GM12878 (cell line): Measurements from ENCODE around the gene C1orf210. TPM values are rescaled to one million over a fixed set of nuclear protein-coding genes. Genes with fewer than 3 reads are reported as not detected.

ENCODE experiments used
- ATAC-seq: fragments of 200-7000 bp; cut with Tn5 transposase; 3 replicates; pipeline ENCODE4 v1.9.1; 2020; ENCODE audit warnings: mild to moderate bottlenecking, moderate library complexity
- BruUV-seq: library from RNA; stranded (reverse); fragments of 400-500 nt; replicated peaks from 2 replicates; lab custom pipeline; 2021; lab: Mats Ljungman, UMichigan
- CTCF ChIA-PET: fragments of 300-600 bp; sonication (Branson Sonifier 250); formaldehyde crosslinking; extraction: SDS; loops from one replicate; lab custom pipeline; 2021; ENCODE audit warnings: inconsistent platforms; lab: Yijun Ruan, JAX
- POLR2A ChIA-PET: fragments of 350-600 bp; formaldehyde crosslinking; extraction: SDS; loops from one replicate; lab custom pipeline; 2021; ENCODE audit warnings: inconsistent platforms; lab: Charles Lee
- RAD21 ChIA-PET: fragments of 300-600 bp; sonication (Branson Sonifier 250); formaldehyde crosslinking; loops from one replicate; lab custom pipeline; 2023; ENCODE audit warnings: antibody characterized with exemption; ENCODE audit not compliant: unreplicated experiment; lab: Charles Lee
- SMC1A ChIA-PET: fragments of 300-600 bp; sonication (Branson Sonifier 250); formaldehyde crosslinking; loops from one replicate; lab custom pipeline; 2023; ENCODE audit not compliant: unreplicated experiment, uncharacterized antibody; lab: Charles Lee
- DNase-seq: peaks from one replicate; pipeline ENCODE4 v3.0.0-alpha.2; 2011; ENCODE audit warnings: low read depth, low spot score
- FAIRE-seq: peaks from 3 replicates; lab custom pipeline; 2011; peaks lifted over from hg19 to GRCh38; lab: Jason Lieb, UNC
- H2AFZ ChIP-seq: 2 replicates; pipeline ENCODE4 v1.6.0; 2011; ENCODE audit warnings: low read depth, low read length, control low read depth; ENCODE audit not compliant: control insufficient read depth
- H3K27ac ChIP-seq: 2 replicates; pipeline ENCODE4 v1.5.1; 2011; ENCODE audit warnings: control low read depth; ENCODE audit not compliant: control insufficient read depth, insufficient read depth
- H3K27me3 ChIP-seq, 2 experiments: replicated peaks in 1 of 2; 2 replicates each; pipeline versions ENCODE4 v1.6.0 to v1.6.1; 2011; ENCODE audit warnings: low read length in 1 of 2; ENCODE audit not compliant: control insufficient read depth in 2 of 2, insufficient read depth in 2 of 2
- H3K36me3 ChIP-seq, 2 experiments: 2 replicates each; pipeline ENCODE4 v1.5.1; 2011; ENCODE audit warnings: low read length in 1 of 2; ENCODE audit not compliant: control insufficient read depth in 2 of 2, insufficient read depth in 2 of 2
- H3K4me1 ChIP-seq: 2 replicates; pipeline ENCODE4 v1.6.1; 2011; ENCODE audit warnings: mild to moderate bottlenecking, low read length, moderate library complexity, mixed read lengths; ENCODE audit not compliant: control insufficient read depth, insufficient read depth
- H3K4me2 ChIP-seq: 2 replicates; pipeline ENCODE4 v1.6.0; 2011; ENCODE audit warnings: control low read depth; ENCODE audit not compliant: control insufficient read depth, insufficient read depth
- H3K4me3 ChIP-seq: fragments of 200-600 bp; sonication (generic); 2 replicates; pipeline ENCODE4 v1.5.1; 2016
- H3K79me2 ChIP-seq: 2 replicates; pipeline ENCODE4 v1.6.0; 2011; ENCODE audit warnings: low read length; ENCODE audit not compliant: control insufficient read depth, insufficient read depth
- H3K9ac ChIP-seq: 2 replicates; pipeline ENCODE4 v1.8.0; 2011; ENCODE audit warnings: low read length, control low read depth, mixed read lengths; ENCODE audit not compliant: control insufficient read depth, insufficient read depth
- H3K9me3 ChIP-seq: replicated peaks from 3 replicates; pipeline ENCODE4 v1.5.1; 2011; ENCODE audit warnings: mild to moderate bottlenecking, low read length; ENCODE audit not compliant: control insufficient read depth, insufficient read depth
- H4K20me1 ChIP-seq: 2 replicates; pipeline ENCODE4 v1.6.0; 2011; ENCODE audit not compliant: control insufficient read depth, insufficient read depth
- E4F1 ChIP-seq: fragments of 450-650 bp; IDR thresholded peaks from 2 replicates; pipeline ENCODE4 v1.6.1; 2018; ENCODE audit warnings: borderline replicate concordance, mild to moderate bottlenecking; ENCODE audit not compliant: partially characterized antibody
- EED ChIP-seq: sonication (generic); IDR thresholded peaks from 2 replicates; pipeline ENCODE4 v1.6.1; 2016; ENCODE audit warnings: antibody characterized with exemption, low read depth
- HDGF ChIP-seq: fragments of 450-650 bp; IDR thresholded peaks from 2 replicates; pipeline ENCODE4 v1.6.1; 2016; ENCODE audit warnings: antibody characterized with exemption
- MYB ChIP-seq: fragments of 150-350 bp; IDR thresholded peaks from 2 replicates; pipeline ENCODE4 v1.6.1; 2014; ENCODE audit warnings: mild to moderate bottlenecking, low read depth, low read length, borderline replicate concordance
- NFIC ChIP-seq: IDR thresholded peaks from 2 replicates; pipeline ENCODE4 v1.6.1; 2012; ENCODE audit warnings: low read depth, mild to moderate bottlenecking, inconsistent platforms, low read length, moderate library complexity
- NR2C2 ChIP-seq: IDR thresholded peaks from 2 replicates; pipeline ENCODE4 v1.6.1; 2011; ENCODE audit warnings: borderline replicate concordance, low read depth; ENCODE audit not compliant: control insufficient read depth, insufficient read length
- RCOR1 ChIP-seq: conservative IDR thresholded peaks from 2 replicates; pipeline ENCODE4 v1.6.1; 2012; ENCODE audit warnings: low read depth, low read length, improper control_type of control experiment
- RELB ChIP-seq: fragments of 450-650 bp; IDR thresholded peaks from 2 replicates; pipeline ENCODE4 v1.6.1; 2017; ENCODE audit warnings: low read depth, mild to moderate bottlenecking, moderate library complexity
- RFX5 ChIP-seq: IDR thresholded peaks from 2 replicates; pipeline ENCODE4 v1.6.1; 2011; ENCODE audit warnings: low read depth, low read length, improper control_type of control experiment
- SIN3A ChIP-seq: IDR thresholded peaks from 2 replicates; pipeline ENCODE4 v1.6.1; 2012; ENCODE audit warnings: low read depth, low read length, improper control_type of control experiment
- WRNIP1 ChIP-seq: IDR thresholded peaks from 2 replicates; pipeline ENCODE4 v1.6.1; 2011; ENCODE audit warnings: low read depth, low read length, improper control_type of control experiment, borderline replicate concordance
- ZNF207 ChIP-seq: fragments of 450-650 bp; IDR thresholded peaks from 2 replicates; pipeline ENCODE4 v1.6.1; 2014; ENCODE audit warnings: antibody characterized with exemption, mild to moderate bottlenecking, borderline replicate concordance
- WGBS: methylation state at CpG from one replicate; pipeline ENCODE4 v1.1.6; 2016; ENCODE audit warnings: low lambda C conversion rate; ENCODE audit not compliant: insufficient replicate concordance, insufficient coverage; ENCODE audit errors: missing lambda C conversion rate; 5-methylcytosine and 5-hydroxymethylcytosine counted together
- in situ Hi-C: fragments of 300-500 bp; cut with MboI; formaldehyde crosslinking; loops from 9 replicates; pipeline ENCODE4 v1.14.3; 2018; ENCODE audit warnings: mixed read lengths
- intact Hi-C: fragments of 100-400 bp; cut with micrococcal nuclease; formaldehyde crosslinking; loops from one replicate; pipeline ENCODE4 v1.14.2; 2022; ENCODE audit not compliant: unreplicated experiment
- polyA plus RNA-seq, 11 experiments: library from polyadenylated mRNA; depleted of rRNA in 4 of 11; unstranded in 6 of 11; stranded (reverse) in 5 of 11; fragments of >200 nt; fragmentation: Nextera tagmentation in 4 of 11; fragmentation: Illumina TruSeq in 1 of 11; extraction: Ambion mirVana in 4 of 11; extraction: Trizol in 1 of 11; gene quantifications; 1 replicate in 1 of 11; 2 replicates in 10 of 11; pipeline versions ENCODE4 v1.2.1 to v1.2.3, GENCODE V29; 2011 to 2016; ENCODE audit warnings: inconsistent platforms in 2 of 11, missing spikeins in 2 of 11, low read depth in 1 of 11
- total RNA-seq, 4 experiments: library from RNA; depleted of rRNA in 3 of 4; stranded (reverse); fragments of >200 nt in 3 of 4; fragmentation: Illumina TruSeq in 1 of 4; extraction: Trizol in 1 of 4; gene quantifications; 2 replicates each; pipeline versions ENCODE4 v1.2.1 to v1.2.3, GENCODE V29; 2013 to 2021
- TF ChIP-seq, protein P1 (sequence below): IDR thresholded peaks from 2 replicates; pipeline ENCODE4 v1.6.1; 2012; ENCODE audit warnings: low read depth, low read length, improper control_type of control experiment

The C1orf210 gene
- total and polyA plus RNA-seq, 10 of the 15 experiments (the other 5 are each of a cell fraction or from before 2014, with no cell fraction given) = 0.07 TPM; not detected in 9

GRCh38 chr1:43232482-43232881 lies 52.9 kb downstream of the C1orf210 start:
- no peaks in the 10 kb centered on the region for H3K4me1 ChIP-seq
- H3K27ac ChIP-seq = no peak overlapping the region
- peaks cover 3 to 11% of the 10 kb centered on the region in 2 experiments; a peak in 2 of 4 replicates for H3K36me3 ChIP-seq
- ChIA-PET RAD21 (interaction anchor here (1.4 to 1.9 kb wide), 2 partner anchors 126 to 182 kb away, joined by 4 read pairs; partner anchors contain the start of gene CDC20), SMC1A (interaction anchor here (1.6 to 6.5 kb wide), 2 partner anchors 35 to 182 kb away, joined by 4 to 63 read pairs; no protein-coding TSS in a partner anchor), POLR2A (no interaction called here), CTCF (interaction anchor here (1.1 to 3.4 kb wide), 3 partner anchors 182 to 310 kb away, joined by 3 to 11 read pairs (median 4); no protein-coding TSS in a partner anchor)
- H3K9me3 ChIP-seq = no peaks in the 10 kb centered on the region
- TF ChIP-seq WRNIP1 (no peak), EED (no peak), ZNF207 (no peak), NR2C2 (no peak), RCOR1 (no peak), NFIC (no peak), RFX5 (no peak), SIN3A (no peak)
- H3K4me2 ChIP-seq = no peak overlapping the region
- in situ Hi-C loops = no loop called here
- DNase-seq (no peak), FAIRE-seq (no peak), ATAC-seq (no peak)
- WGBS = 71% methylated on average over 4 of the region's 4 CpGs
- H3K27me3 ChIP-seq = no peaks in the 10 kb centered on the region
- intact Hi-C loops = no loop called here
- BruUV-seq = no TSS peak
- no peaks in the 10 kb centered on the region for H4K20me1 ChIP-seq
- H3K79me2 ChIP-seq = no peaks in the 10 kb centered on the region
- H3K4me3 ChIP-seq = no peak overlapping the region
- H2AFZ ChIP-seq = no peak overlapping the region
- no peak overlapping the region for H3K9ac ChIP-seq

GRCh38 chr1:43232074-43232473 lies 53.3 kb downstream of the C1orf210 start:
- no peak overlapping the region for H3K9ac ChIP-seq
- no peaks in the 10 kb centered on the region for H4K20me1 ChIP-seq
- no peaks in the 10 kb centered on the region for H3K27me3 ChIP-seq
- ChIA-PET RAD21 (interaction anchor here (1.4 to 1.9 kb wide), 2 partner anchors 126 to 182 kb away, joined by 4 read pairs; partner anchors contain the start of gene CDC20), POLR2A (interaction anchor here (0.7 kb wide), 1 partner anchor 70 kb away, joined by 4 read pairs; no protein-coding TSS in a partner anchor), SMC1A (interaction anchor here (1.6 to 6.5 kb wide), 2 partner anchors 35 to 182 kb away, joined by 4 to 63 read pairs; no protein-coding TSS in a partner anchor), CTCF (interaction anchor here (0.6 to 3.4 kb wide), 3 partner anchors 10 to 309 kb away, joined by 3 to 11 read pairs (median 3); no protein-coding TSS in a partner anchor)
- H3K36me3 ChIP-seq = peaks cover 3 to 11% of the 10 kb centered on the region in 2 experiments; a peak in 2 of 4 replicates
- FAIRE-seq (no peak), ATAC-seq (no peak), DNase-seq (no peak)
- no peaks in the 10 kb centered on the region for H3K79me2 ChIP-seq
- intact Hi-C loops = no loop called here
- no peaks in the 10 kb centered on the region; the same call in 1 of the 2 replicates for H3K4me1 ChIP-seq
- no peak overlapping the region for H3K27ac ChIP-seq
- no peak overlapping the region for H3K4me3 ChIP-seq
- no peaks in the 10 kb centered on the region for H3K9me3 ChIP-seq
- no peak overlapping the region for H3K4me2 ChIP-seq
- in situ Hi-C loops = no loop called here
- BruUV-seq = no TSS peak
- H2AFZ ChIP-seq = no peak overlapping the region
- 38% methylated on average over 4 of the region's 4 CpGs for WGBS
- TF ChIP-seq, protein P1, sequence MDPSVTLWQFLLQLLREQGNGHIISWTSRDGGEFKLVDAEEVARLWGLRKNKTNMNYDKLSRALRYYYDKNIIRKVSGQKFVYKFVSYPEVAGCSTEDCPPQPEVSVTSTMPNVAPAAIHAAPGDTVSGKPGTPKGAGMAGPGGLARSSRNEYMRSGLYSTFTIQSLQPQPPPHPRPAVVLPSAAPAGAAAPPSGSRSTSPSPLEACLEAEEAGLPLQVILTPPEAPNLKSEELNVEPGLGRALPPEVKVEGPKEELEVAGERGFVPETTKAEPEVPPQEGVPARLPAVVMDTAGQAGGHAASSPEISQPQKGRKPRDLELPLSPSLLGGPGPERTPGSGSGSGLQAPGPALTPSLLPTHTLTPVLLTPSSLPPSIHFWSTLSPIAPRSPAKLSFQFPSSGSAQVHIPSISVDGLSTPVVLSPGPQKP = no peak
- no peak for TF ChIP-seq RELB
- TF ChIP-seq HDGF = no peak
- TF ChIP-seq MYB = no peak
- no peak for TF ChIP-seq E4F1
